NCI-H1092 treated with DMSO at 0.1 percent for 48 hours (cell line): ENCODE measurements around the gene SLC1A2.

Source experiments
- DNase-seq: peaks from one replicate; lab custom pipeline; 2025; lab: John Stamatoyannopoulos, UW

The SLC1A2 gene

GRCh38 chr11:35324981-35325380 lies 94.4 kb downstream of the SLC1A2 start:
- no peak for DNase-seq

- DNase-seq, result no peak
These were observed 95.0 kb downstream of the SLC1A2 start for GRCh38 chr11:35324183-35324886.

- no peak for DNase-seq
These were observed 96.1 kb downstream of the SLC1A2 start for GRCh38 chr11:35323076-35323868.

- DNase-seq, result peak; percentile 33
These were observed 96.9 kb downstream of the SLC1A2 start for GRCh38 chr11:35322318-35322979.

- DNase-seq, result peak; percentile 49
These were observed 97.6 kb downstream of the SLC1A2 start for GRCh38 chr11:35321532-35322317.

GRCh38 chr11:35321111-35321510 lies 98.2 kb downstream of the SLC1A2 start:
- no peak for DNase-seq

GRCh38 chr11:35318977-35319925 lies 100.1 kb downstream of the SLC1A2 start:
- no peak for DNase-seq

- no peak for DNase-seq
These were observed 101.0 kb downstream of the SLC1A2 start for GRCh38 chr11:35318309-35318708.

- DNase-seq, result no peak
These were observed 102.1 kb downstream of the SLC1A2 start for GRCh38 chr11:35317253-35317652.

GRCh38 chr11:35316161-35316560 lies 103.2 kb downstream of the SLC1A2 start:
- DNase-seq, result no peak

- no peak for DNase-seq
These were observed 105.6 kb downstream of the SLC1A2 start for GRCh38 chr11:35313760-35314153.

GRCh38 chr11:35313066-35313759 lies 106.1 kb downstream of the SLC1A2 start:
- no peak for DNase-seq

- no peak for DNase-seq
These were observed 108.0 kb downstream of the SLC1A2 start for GRCh38 chr11:35311331-35311730.

- DNase-seq, result no peak
These were observed 111.2 kb downstream of the SLC1A2 start for GRCh38 chr11:35308157-35308556.

GRCh38 chr11:35307221-35307621 lies 112.1 kb downstream of the SLC1A2 start:
- DNase-seq, result no peak

GRCh38 chr11:35305670-35306382 lies 113.5 kb downstream of the SLC1A2 start:
- DNase-seq, result peak; percentile 35

- DNase-seq, result no peak
These were observed 114.4 kb downstream of the SLC1A2 start for GRCh38 chr11:35304900-35305460.

- DNase-seq, result peak; percentile 4
These were observed 115.0 kb downstream of the SLC1A2 start for GRCh38 chr11:35304386-35304775.
